ENCODE measurements around the gene SRGN. TPM values are rescaled to one million over a fixed set of nuclear protein-coding genes. Genes with fewer than 3 reads are reported as not detected.

SRGN gene
- total and polyA plus RNA-seq, 2 of the 8 experiments (the other 6 are each of a cell fraction or from before 2014, with no cell fraction given) = 0.06 TPM; not detected in 1

- H4K91ac ChIP-seq (replicated peaks; ENCODE audit: insufficient read length, low read length) = no peak overlapping the region
- CTCF ChIA-PET (ENCODE audit: partially characterized antibody) = interaction anchor here (1.2 kb wide), 1 partner anchor 12 kb away, joined by 3 read pairs; no protein-coding TSS in a partner anchor
These were observed 19.2 kb downstream of the SRGN start for GRCh38 chr10:69107176-69107490.

More at GRCh38 chr10:69107176-69107490, 19.2 kb downstream of the SRGN start:
- Histone ChIP-seq H3K27me3 (replicated peaks in 1 of 4; ENCODE audit: control insufficient read depth in 3 of 4, extremely low read depth in 1 of 4, insufficient read depth in 3 of 4, low read length in 3 of 4) (no peaks in the 10 kb centered on the region), H2BK12ac (ENCODE audit: low read depth, low read length) (no peak overlapping the region), H3K23me2 (ENCODE audit: low read depth, low read length) (no peaks in the 10 kb centered on the region), H3K79me2 (ENCODE audit: control insufficient read depth in 1 of 2, insufficient read depth in 2 of 2, low read length in 2 of 2) (no peaks in the 10 kb centered on the region), H4K8ac (ENCODE audit: extremely low read depth, insufficient read depth, low read length) (no peak overlapping the region), H4K20me1 (replicated peaks in 1 of 2; ENCODE audit: control insufficient read depth in 1 of 2, insufficient read depth in 2 of 2, low read length in 2 of 2) (peaks cover 0 to 2% of the 10 kb centered on the region in 2 experiments), H2AFZ (ENCODE audit: low read length) (no peak overlapping the region), H3K23ac (ENCODE audit: insufficient read length) (no peak overlapping the region), H3K14ac (ENCODE audit: insufficient read length) (no peak overlapping the region), H4K5ac (ENCODE audit: insufficient read length, low read depth, low read length) (no peak overlapping the region), H3K27ac (ENCODE audit: low read depth, low read length) (no peak overlapping the region), H3K4me3 (ENCODE audit: extremely low read depth in 1 of 4, insufficient read depth in 2 of 4, low read depth in 3 of 4, low read length in 4 of 4) (no peak overlapping the region), H3K56ac (replicated peaks; ENCODE audit: insufficient read length, low read depth, low read length) (no peak overlapping the region), H3K9me3 (ENCODE audit: insufficient read depth in 2 of 2, low read depth in 1 of 2, low read length in 1 of 2) (no peaks in the 10 kb centered on the region), H3K36me3 (ENCODE audit: control insufficient read depth in 2 of 4, insufficient read depth in 4 of 4, low read length in 3 of 4) (no peaks in the 10 kb centered on the region), H3K4me1 (replicated peaks in 1 of 4; ENCODE audit: control insufficient read depth in 3 of 4, insufficient read depth in 4 of 4, low read length in 3 of 4) (no peaks in the 10 kb centered on the region), H2BK15ac (ENCODE audit: low read length) (no peak overlapping the region), H2BK120ac (replicated peaks; ENCODE audit: low read depth, low read length) (no peak overlapping the region), H2BK5ac (ENCODE audit: low read depth, low read length) (no peak overlapping the region), H2AK5ac (ENCODE audit: low read depth, low read length) (no peak overlapping the region), H3K18ac (ENCODE audit: extremely low read depth, low read length) (no peak overlapping the region), H3K4me2 (ENCODE audit: insufficient read depth in 1 of 2, low read depth in 2 of 2, low read length in 2 of 2) (no peak overlapping the region), H2BK20ac (ENCODE audit: low read length) (no peak overlapping the region), H3K4ac (replicated peaks; ENCODE audit: insufficient read length, low read depth, low read length) (no peak overlapping the region), H3K79me1 (ENCODE audit: low read depth, low read length) (no peaks in the 10 kb centered on the region), H3K9ac (replicated peaks in 1 of 4; ENCODE audit: extremely low read depth in 1 of 4, low read depth in 3 of 4, low read length in 3 of 4) (no peak overlapping the region)
- FAIRE-seq (no peak), DNase-seq (ENCODE audit: low read depth in 1 of 2, low spot score in 2 of 2) (no peak)
- POLR2A ChIA-PET (ENCODE audit: partially characterized antibody) = no interaction called here
- TF ChIP-seq POU5F1 (IDR thresholded peaks at IDR 0.05; ENCODE audit: low read depth, low read length) (no peak), SIN3A (conservative IDR thresholded peaks at IDR 0.05 in 1 of 2, IDR thresholded peaks at IDR 0.05 in 1 of 2; ENCODE audit: low read depth in 1 of 2, low read length in 2 of 2) (no peak), RXRA (IDR thresholded peaks at IDR 0.05; ENCODE audit: insufficient read depth, low read depth, low read length) (no peak), GTF2F1 (IDR thresholded peaks at IDR 0.05; ENCODE audit: borderline replicate concordance, low read depth, low read length) (no peak), NRF1 (IDR thresholded peaks at IDR 0.05; ENCODE audit: low read depth, low read length) (no peak), TAF1 (IDR thresholded peaks at IDR 0.05; ENCODE audit: low read depth, low read length) (no peak), NANOG (IDR thresholded peaks at IDR 0.05; ENCODE audit: insufficient read depth, low read depth, low read length, poor library complexity, severe bottlenecking) (no peak), SP4 (IDR thresholded peaks at IDR 0.05; ENCODE audit: low read length) (no peak)
